HepG2 (cell line): ENCODE data around the gene NME2. TPM values are rescaled to one million over a fixed set of nuclear protein-coding genes. Genes with fewer than 3 reads are reported as not detected.

Experiments
- CENPT ChIP-seq: sonication (generic); formaldehyde crosslinking; IDR thresholded peaks from 2 replicates; pipeline ENCODE4 v1.8.0; 2022; ENCODE audit warnings: low read depth, mild to moderate bottlenecking, moderate library complexity, missing genetic modification reagents
- CSRNP1 ChIP-seq: sonication (generic); formaldehyde crosslinking; IDR thresholded peaks from 2 replicates; pipeline ENCODE4 v1.8.1; 2023; ENCODE audit warnings: mild to moderate bottlenecking, missing genetic modification reagents
- FLYWCH1 ChIP-seq: sonication (generic); formaldehyde crosslinking; IDR thresholded peaks from 2 replicates; pipeline ENCODE4 v1.8.1; 2023; ENCODE audit warnings: mild to moderate bottlenecking, missing genetic modification reagents
- IRF1 ChIP-seq: sonication (generic); formaldehyde crosslinking; IDR thresholded peaks from 2 replicates; pipeline ENCODE4 v1.4.0; 2020; ENCODE audit warnings: low read depth, mild to moderate bottlenecking, missing genetic modification reagents
- KAT7 ChIP-seq: IDR thresholded peaks from 2 replicates; pipeline ENCODE4 v1.6.1; 2018; ENCODE audit warnings: borderline replicate concordance, missing compliant biosample characterization
- MLLT10 ChIP-seq: sonication (generic); formaldehyde crosslinking; IDR thresholded peaks from 2 replicates; pipeline ENCODE4 v1.4.0; 2020; ENCODE audit warnings: missing genetic modification reagents
- SRSF4 ChIP-seq: fragments of 200-400 bp; formaldehyde crosslinking; IDR thresholded peaks from one replicate; pipeline ENCODE4 v1.6.1; 2018; ENCODE audit warnings: mild to moderate bottlenecking, low read depth, low read length, moderate library complexity; ENCODE audit not compliant: poor library complexity, severe bottlenecking
- TOPORS ChIP-seq: sonication (generic); formaldehyde crosslinking; IDR thresholded peaks from 2 replicates; pipeline ENCODE4 v1.8.0; 2023; ENCODE audit warnings: mild to moderate bottlenecking, missing genetic modification reagents
- U2AF1 ChIP-seq: fragments of 200-400 bp; formaldehyde crosslinking; optimal IDR thresholded peaks from 2 replicates; pipeline ENCODE3; 2017; ENCODE audit warnings: mild to moderate bottlenecking, low read depth, low read length
- YY1 ChIP-seq: IDR thresholded peaks from 2 replicates; pipeline ENCODE4 v1.6.1; 2011; ENCODE audit warnings: low read length, low read depth, moderate library complexity, mild to moderate bottlenecking; ENCODE audit not compliant: insufficient read depth, insufficient replicate concordance
- ZBTB38 ChIP-seq: sonication (generic); formaldehyde crosslinking; IDR thresholded peaks from 2 replicates; pipeline ENCODE4 v1.5.1; 2020; ENCODE audit warnings: mild to moderate bottlenecking, missing genetic modification reagents
- ZFP36L2 ChIP-seq: sonication (generic); formaldehyde crosslinking; IDR thresholded peaks from 2 replicates; pipeline ENCODE4 v1.4.0; 2020; ENCODE audit warnings: missing genetic modification reagents
- ZNF121 ChIP-seq: sonication (generic); formaldehyde crosslinking; IDR thresholded peaks from 2 replicates; pipeline ENCODE4 v1.5.0; 2020; ENCODE audit warnings: mild to moderate bottlenecking, missing genetic modification reagents
- ZNF230 ChIP-seq: sonication (generic); formaldehyde crosslinking; IDR thresholded peaks from 2 replicates; pipeline ENCODE4 v1.4.0; 2020; ENCODE audit warnings: mild to moderate bottlenecking, missing genetic modification reagents
- ZNF446 ChIP-seq: sonication (generic); formaldehyde crosslinking; IDR thresholded peaks from 2 replicates; pipeline ENCODE4 v1.5.0; 2020; ENCODE audit warnings: mild to moderate bottlenecking, missing genetic modification reagents
- ZNF557 ChIP-seq: sonication (generic); formaldehyde crosslinking; IDR thresholded peaks from 2 replicates; pipeline ENCODE4 v1.4.0; 2020; ENCODE audit warnings: missing genetic modification reagents
- ZNF574 ChIP-seq: sonication (generic); formaldehyde crosslinking; IDR thresholded peaks from 2 replicates; pipeline ENCODE4 v1.4.0; 2020; ENCODE audit warnings: missing genetic modification reagents
- ZNF589 ChIP-seq: sonication (generic); formaldehyde crosslinking; conservative IDR thresholded peaks from 2 replicates; pipeline ENCODE4 v1.8.0; 2022; ENCODE audit warnings: mild to moderate bottlenecking, moderate library complexity, missing genetic modification reagents
- ZNF737 ChIP-seq: sonication (generic); formaldehyde crosslinking; IDR thresholded peaks from 2 replicates; pipeline ENCODE4 v1.5.0; 2020; ENCODE audit warnings: missing genetic modification reagents, mild to moderate bottlenecking, borderline replicate concordance
- ZNF766 ChIP-seq: sonication (generic); formaldehyde crosslinking; IDR thresholded peaks from 2 replicates; pipeline ENCODE4 v1.5.0; 2020; ENCODE audit warnings: missing genetic modification reagents, borderline replicate concordance
- ZNF850 ChIP-seq: sonication (generic); formaldehyde crosslinking; conservative IDR thresholded peaks from 2 replicates; pipeline ENCODE4 v1.9.0; 2021; ENCODE audit warnings: mild to moderate bottlenecking, missing genetic modification reagents
- polyA plus RNA-seq, 8 experiments: library from polyadenylated mRNA; depleted of rRNA in 3 of 8; stranded (reverse) in 7 of 8; unstranded in 1 of 8; fragments of >200 nt; fragmentation: Illumina TruSeq in 4 of 8; extraction: Trizol in 4 of 8; gene quantifications; 2 replicates each; pipeline versions ENCODE4 v1.2.1 to v1.2.3, GENCODE V29; 2011 to 2016; ENCODE audit warnings: low read depth in 4 of 8, missing spikeins in 1 of 8, mixed read lengths in 1 of 8; ENCODE audit not compliant: insufficient read depth in 1 of 8
- total RNA-seq, 5 experiments: library from RNA; depleted of rRNA; stranded (reverse); fragments of >200 nt; fragmentation: Illumina TruSeq; extraction: Trizol; gene quantifications; 2 replicates each; pipeline ENCODE4 v1.2.3, GENCODE V29; 2016; ENCODE audit warnings: low read depth in 1 of 5
- TF ChIP-seq, protein P1 (sequence below): sonication (generic); formaldehyde crosslinking; IDR thresholded peaks from 2 replicates; pipeline ENCODE4 v1.4.0; 2020; ENCODE audit warnings: missing genetic modification reagents, low read depth, mild to moderate bottlenecking, borderline replicate concordance
- TF ChIP-seq, protein P2 (sequence below): sonication (generic); formaldehyde crosslinking; IDR thresholded peaks from 2 replicates; pipeline ENCODE4 v1.4.0; 2020; ENCODE audit warnings: missing genetic modification reagents

NME2 gene
- total and polyA plus RNA-seq, 2 of the 13 experiments (the other 11 are each of a cell fraction or from before 2014, with no cell fraction given) = 790 to 1,213 TPM

DNA sequence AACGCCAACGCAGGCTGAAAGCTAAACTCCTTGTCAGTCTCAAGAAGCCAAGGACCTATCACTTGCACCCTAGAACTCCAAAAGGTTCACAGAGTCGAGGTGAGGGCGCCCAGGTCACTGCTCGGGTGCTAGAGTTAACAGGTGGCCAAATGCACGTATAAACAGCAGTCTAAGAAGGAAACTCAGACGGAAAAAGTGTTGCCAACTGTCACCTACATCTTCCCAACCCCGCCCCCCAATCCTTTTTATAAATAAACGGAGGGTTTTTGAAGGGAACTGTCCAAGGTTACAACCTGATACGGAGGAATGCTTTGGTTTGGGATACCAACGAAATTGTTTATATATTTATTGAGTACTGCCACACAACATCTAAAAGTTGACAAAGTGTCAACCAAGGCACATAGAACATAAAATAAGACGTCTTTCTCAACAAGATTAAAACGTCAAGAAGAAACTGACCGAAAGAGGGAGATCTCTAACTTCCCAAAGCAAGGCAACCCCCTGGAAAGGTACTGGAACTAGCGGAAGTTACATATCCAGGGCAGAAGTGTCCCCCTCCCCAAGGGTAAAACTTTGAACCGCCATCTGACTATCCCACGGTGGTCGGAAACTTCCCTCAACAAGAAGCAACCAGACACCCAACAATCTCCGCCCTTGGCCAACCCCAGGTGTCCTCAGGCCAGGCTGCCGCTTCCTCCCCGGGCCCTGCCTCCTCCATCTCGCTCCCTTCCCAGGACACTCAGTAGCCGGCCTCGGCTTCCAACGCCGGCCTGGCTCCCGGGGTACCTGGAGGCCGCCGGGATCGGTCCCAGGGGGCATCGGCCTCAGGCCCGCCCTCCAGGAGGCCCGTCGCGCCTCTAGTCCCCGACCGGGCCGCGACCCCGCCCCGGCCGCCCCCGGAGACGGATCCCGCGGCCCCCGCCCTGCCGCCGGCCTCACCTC is 46.5 kb upstream of the NME2 start (continued):
- TF ChIP-seq ZNF574 (CRISPR knock-in tag) (no peak), ZNF121 (CRISPR knock-in tag) (no peak), ZNF589 (0 out of 2 replicates have a peak, but pooled peaks have one; percentile 20), ZBTB38 (CRISPR knock-in tag) (no peak), FLYWCH1 (CRISPR knock-in tag) (no peak), IRF1 (CRISPR knock-in tag) (no peak), SRSF4 (no peak), U2AF1 (no peak), ZNF230 (CRISPR knock-in tag) (no peak), CSRNP1 (CRISPR knock-in tag) (no peak), ZNF557 (CRISPR knock-in tag) (no peak), TOPORS (no peak), KAT7 (CRISPR knock-in tag) (peak; percentile 72; the same call in 1 of the 2 replicates), ZNF737 (no peak), YY1 (peak; percentile 5), CENPT (CRISPR knock-in tag) (no peak), ZNF446 (no peak), ZNF850 (CRISPR knock-in tag) (no peak), ZNF766 (CRISPR knock-in tag) (no peak), MLLT10 (CRISPR knock-in tag) (no peak), ZFP36L2 (CRISPR knock-in tag) (no peak)
- TF ChIP-seq, protein P1, sequence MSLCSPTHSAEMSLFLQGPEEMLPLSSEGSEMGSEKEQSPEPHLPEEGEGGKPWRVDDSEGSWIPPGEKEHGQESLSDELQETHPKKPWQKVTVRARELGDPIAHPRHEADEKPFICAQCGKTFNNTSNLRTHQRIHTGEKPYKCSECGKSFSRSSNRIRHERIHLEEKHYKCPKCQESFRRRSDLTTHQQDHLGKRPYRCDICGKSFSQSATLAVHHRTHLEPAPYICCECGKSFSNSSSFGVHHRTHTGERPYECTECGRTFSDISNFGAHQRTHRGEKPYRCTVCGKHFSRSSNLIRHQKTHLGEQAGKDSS (CRISPR knock-in tag) = 0 out of 2 replicates have a peak, but pooled peaks have one; percentile 24
- TF ChIP-seq, protein P2, sequence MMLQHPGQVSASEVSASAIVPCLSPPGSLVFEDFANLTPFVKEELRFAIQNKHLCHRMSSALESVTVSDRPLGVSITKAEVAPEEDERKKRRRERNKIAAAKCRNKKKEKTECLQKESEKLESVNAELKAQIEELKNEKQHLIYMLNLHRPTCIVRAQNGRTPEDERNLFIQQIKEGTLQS (CRISPR knock-in tag) = no peak
